NOMO-1 (cell line): ENCODE results near the gene PHKG2.

Experiments used
- DNase-seq, 2 experiments: peaks; one replicate each; lab custom pipeline; 2025; ENCODE audit not compliant: unreplicated experiment in 2 of 2; lab: John Stamatoyannopoulos, UW

PHKG2 gene

DNA sequence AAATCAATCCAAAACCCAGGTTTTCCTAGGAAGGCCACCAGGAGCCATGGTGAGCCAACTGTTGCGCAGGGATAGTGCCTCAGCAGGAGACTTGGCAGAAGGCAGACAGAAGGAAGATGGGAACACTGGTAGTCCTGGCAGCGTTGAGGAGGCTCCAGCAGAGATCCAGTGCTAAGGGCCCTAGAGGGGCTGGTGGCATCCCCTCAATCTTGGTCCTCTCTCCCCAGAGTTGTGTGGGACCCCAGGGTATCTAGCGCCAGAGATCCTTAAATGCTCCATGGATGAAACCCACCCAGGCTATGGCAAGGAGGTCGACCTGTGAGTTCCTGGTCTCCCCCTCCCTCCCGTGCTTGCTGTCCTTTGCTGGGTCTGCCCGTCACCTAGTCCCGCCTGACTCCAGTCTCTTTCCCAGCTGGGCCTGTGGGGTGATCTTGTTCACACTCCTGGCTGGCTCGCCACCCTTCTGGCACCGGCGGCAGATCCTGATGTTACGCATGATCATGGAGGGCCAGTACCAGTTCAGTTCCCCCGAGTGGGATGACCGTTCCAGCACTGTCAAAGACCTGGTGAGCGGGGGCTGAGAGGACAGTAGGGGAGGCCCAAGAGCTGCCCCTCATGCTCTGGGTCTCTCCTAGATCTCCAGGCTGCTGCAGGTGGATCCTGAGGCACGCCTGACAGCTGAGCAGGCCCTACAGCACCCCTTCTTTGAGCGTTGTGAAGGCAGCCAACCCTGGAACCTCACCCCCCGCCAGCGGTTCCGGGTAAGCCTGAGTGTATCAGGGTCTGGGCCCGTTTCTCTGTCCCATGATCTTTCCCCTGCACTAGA is 7.9 kb downstream of the PHKG2 start:
- no peak for DNase-seq

DNA sequence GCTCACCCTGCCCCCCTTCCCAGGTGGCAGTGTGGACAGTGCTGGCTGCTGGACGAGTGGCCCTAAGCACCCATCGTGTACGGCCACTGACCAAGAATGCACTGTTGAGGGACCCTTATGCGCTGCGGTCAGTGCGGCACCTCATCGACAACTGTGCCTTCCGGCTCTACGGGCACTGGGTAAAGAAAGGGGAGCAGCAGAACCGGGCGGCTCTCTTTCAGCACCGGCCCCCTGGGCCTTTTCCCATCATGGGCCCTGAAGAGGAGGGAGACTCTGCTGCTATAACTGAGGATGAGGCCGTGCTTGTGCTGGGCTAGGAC is 8.5 kb downstream of the PHKG2 start:
- no peak for DNase-seq

DNA sequence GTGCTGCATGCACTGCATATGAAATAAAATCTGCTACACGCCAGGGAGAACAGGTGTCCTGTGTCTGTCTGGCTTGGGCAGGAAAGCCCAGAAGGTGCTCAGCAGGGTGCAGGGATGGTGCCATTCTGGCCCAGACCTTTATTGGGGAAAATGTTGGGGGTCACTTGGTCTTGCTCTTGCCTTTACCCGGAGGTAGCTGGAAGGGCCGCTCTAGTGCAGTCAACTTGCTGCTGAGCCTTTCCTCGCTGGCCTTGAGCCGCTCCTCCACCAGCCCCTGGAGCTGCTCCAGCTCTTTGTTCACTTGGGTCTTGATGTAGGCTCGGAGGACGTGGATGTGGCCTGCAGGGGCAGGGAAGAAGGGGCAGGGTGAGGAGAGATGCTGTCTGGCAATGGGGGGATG is 9.1 kb downstream of the PHKG2 start:
- no peak for DNase-seq

DNA sequence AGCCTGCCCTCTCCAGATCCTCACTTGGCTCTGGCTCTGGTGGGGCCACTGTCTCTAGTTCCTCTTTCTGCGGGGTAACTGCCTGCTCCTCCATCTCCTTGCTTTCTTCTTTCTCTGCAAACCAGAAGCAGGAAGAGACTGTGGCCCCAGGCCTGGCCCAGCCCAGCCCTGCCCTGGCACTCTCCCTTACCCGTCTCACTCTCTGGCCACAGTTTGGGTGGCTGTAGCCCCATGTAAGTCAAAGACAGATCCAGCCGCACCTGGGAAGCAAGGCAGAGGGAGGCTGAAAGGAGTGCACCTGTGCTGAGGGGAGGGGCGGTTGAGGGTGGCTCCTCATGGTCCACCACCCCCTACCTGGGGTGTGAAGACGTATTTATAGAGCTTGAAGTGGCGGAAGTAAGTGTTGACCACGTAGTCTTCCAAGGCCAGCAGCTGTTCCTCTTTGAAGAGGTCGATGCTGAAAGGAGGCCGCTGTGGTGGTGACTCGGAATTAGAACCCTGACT is 10.8 kb downstream of the PHKG2 start:
- DNase-seq: peak; percentile 90 to 96

DNA sequence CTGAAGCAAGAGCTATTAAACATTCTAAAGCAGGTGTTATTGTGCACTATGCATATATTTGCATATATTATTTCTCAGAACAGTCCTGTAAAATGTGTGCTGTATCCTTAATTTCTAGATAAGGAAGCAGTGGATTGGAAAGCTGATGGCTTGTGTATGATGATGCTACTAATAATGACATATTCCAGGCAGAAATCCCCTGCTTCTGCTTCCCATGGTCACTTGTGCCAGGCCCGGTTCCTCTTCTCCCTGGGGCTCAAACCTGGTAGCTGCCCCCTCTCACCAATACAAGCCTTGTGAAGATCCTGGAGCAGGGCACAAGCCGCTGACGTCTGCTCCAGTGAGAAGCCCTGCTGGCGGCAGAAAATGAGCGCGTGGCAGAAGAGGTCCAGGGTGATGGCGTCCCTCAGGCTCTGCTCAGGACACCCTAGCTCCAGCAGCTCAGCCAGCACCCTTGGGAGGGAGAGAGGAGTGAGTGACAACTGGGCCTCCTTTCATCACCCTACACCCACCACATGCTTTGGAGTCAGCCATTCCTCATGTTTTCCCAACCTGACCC is 11.9 kb downstream of the PHKG2 start:
- DNase-seq: no peak

DNA sequence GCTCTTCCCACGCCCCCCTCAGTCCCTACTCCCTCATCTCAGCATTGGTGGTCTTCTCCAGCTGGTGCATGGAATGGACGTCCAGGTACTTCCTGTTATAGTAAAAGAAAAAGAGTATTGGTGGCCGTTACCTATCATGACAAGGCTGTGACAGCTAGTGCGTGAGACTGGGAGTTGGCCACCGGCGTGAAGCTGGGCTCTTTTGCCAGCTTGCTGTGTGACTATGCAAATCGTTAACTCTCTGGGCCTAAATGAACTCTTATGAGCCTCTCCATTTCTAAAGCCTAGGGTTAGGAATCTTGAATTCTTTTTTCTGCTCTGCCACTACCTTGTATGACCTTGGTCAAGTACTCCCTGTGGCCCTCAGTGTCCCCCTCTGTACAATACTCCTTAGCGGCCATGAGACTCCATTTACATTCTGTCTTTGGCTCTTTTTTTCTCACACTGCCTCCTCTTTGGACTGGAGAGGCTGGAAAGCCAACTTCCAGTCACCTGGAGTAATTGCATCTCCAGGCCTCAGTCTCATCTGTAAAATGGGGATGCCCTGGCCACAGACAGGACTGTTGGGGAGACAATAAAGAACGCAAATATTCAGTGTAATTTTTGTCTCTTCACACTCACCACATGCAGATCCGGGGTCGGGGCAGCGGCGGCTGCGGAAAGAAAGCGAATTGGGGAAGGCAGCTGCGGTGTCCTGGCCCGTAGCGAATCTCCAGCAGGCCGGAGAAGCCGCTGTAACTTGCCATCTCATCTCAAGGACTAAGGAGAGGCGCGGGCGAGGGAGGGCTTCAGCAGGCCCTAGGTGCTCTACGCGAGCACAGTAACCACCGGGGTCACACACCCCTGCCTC is 12.6 kb downstream of the PHKG2 start:
- peak in 1 of 2 experiments; percentile 21 for DNase-seq

DNA sequence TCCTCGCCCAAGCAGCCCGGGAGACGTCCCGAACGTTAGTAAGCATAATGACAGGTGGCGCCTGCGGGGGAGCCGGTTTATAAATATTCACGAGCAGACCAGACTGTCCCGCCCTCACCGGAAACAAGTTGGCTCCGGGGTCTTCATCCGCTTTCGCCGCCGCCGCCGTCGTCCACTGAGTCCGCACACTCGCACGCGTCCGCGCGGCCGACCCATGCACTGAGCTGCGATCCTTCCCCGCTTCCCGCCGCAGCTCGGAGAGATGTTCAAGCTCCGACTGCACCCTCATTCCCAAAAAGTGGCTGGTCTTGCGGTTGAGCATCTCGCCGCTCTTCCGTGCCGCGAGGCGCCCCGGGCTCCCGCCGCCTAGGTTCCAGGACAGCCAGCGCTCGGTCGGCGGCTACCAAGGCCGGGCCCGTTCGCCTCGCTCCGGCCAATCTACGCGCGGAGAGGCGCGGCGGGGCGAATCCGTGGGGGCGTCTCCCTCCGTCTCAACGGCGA is 13.3 kb downstream of the PHKG2 start:
- no peak for DNase-seq

DNA sequence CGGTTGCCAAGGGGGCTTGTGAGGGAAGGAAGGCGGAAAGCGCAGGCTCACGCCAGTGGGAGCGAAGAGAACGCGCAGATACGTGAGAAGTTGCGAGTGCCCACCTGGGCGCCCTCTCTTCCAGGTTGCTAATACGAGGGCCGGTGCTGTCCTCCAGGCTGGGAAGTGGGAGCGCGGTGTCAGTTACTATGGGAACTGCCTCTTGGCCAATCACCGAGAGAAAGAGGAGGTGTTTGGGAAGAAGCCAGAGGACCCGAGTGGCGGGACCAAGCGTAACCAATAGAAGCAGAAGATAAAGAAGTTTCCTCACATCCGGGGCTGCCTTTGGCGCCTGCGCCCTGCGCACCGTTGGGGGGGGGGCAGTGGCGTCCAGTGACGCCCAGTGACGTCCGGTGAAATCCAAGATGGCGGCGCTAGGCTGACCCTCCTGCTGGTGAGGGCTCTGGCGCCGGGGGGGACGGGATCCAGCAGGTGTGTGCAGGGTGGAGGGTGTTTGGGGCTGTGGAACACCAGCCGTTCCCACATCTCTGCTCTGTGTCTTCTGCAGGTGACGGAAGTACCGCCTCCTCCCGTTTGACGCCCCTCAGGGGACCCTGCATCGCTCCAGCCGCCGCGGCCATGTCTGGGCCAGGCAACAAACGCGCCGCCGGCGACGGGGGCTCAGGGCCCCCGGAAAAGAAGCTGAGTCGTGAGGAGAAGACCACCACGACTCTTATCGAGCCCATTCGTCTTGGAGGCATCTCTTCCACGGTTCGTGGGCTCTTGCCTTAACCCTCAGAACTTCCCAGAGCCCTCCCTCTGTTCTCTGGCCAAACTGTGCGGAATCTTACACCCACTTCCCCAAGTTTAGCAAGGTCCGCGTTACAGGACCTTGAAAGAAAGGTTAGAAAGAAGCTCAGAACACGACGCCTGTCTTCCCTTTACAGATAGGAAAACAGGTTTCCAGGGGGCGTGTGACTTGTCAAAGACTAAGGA is 14.0 kb downstream of the PHKG2 start, which contains the start of the genes CFAP119 and RNF40:
TSS of gene CFAP119 (minus strand) at position 135 of the 975 bp plus-strand sequence. CDS start 314 bp downstream, outside the sequence.
TSS of gene RNF40 (plus strand) at position 395 of the 975 bp plus-strand sequence. CDS start at position 619, 224 bp downstream.
- peak; percentile 95 to 97 for DNase-seq

DNA sequence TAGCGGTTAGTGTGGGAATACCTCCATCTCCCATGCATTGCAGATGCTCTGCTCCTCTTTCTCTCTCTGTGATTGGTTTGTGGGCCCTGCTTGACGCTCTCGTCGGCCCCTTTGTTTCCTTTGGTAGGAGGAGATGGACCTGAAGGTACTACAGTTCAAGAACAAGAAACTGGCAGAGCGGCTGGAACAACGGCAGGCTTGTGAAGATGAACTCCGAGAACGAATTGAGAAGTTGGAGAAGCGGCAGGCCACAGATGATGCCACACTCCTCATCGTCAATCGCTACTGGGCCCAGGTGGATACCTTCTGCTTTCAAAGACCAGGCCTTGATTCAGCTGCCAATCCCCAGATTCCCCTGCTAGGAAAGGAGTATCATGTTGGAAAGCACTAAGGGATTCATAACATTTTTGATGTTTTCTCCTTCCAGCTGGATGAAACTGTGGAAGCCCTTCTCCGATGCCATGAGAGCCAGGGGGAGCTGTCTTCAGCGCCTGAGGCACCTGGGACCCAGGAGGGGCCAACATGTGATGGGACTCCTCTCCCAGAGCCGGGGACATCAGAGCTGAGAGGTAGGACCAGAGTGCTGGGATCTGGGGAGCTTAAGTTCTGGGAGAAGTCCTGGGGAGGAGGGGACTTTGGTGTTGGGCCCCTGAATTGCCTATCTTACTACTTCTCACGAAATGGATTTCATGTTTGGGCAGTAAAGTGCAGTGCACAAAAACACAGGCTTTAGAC is 14.9 kb downstream of the PHKG2 start:
- no peak for DNase-seq

DNA sequence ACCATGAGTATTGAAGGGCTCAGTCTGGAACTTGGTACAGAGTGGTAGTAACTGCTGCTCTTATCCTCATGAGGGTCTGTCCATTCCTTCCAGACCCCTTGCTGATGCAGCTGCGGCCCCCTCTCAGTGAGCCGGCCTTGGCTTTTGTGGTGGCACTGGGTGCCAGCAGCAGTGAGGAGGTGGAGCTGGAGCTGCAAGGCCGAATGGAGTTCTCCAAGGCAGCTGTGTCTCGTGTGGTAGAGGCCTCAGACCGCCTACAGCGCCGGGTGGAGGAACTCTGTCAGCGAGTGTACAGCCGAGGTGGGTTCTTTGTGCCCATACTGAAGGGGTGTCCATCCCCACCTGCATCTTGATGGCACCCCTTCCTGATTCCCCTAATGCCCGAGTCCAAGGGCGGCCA is 15.9 kb downstream of the PHKG2 start:
- no peak for DNase-seq

DNA sequence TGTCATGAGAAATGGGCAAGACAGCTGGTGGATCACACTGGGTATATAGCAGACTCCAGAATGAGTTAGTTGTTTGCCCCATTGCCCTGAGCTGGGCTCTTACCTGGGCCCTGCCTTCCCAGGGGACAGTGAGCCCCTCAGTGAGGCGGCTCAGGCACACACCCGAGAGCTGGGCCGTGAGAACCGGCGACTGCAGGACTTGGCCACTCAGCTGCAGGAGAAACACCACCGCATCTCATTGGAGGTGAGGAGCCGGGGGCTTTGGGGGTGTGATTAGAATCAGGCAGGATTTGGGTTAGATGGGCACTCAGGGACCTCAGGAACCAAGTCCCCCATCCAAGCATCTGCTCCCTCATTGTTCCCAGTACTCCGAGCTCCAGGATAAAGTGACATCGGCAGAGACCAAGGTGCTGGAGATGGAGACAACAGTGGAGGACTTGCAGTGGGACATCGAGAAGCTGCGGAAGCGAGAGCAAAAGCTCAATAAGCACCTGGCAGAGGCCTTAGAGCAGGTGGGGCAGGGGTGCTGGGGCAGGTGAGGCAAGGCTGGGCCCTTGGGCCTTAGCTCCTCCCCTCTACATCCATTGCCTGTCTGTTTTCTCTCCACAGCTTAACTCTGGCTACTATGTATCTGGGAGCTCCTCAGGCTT is 16.7 kb downstream of the PHKG2 start:
- DNase-seq: no peak

DNA sequence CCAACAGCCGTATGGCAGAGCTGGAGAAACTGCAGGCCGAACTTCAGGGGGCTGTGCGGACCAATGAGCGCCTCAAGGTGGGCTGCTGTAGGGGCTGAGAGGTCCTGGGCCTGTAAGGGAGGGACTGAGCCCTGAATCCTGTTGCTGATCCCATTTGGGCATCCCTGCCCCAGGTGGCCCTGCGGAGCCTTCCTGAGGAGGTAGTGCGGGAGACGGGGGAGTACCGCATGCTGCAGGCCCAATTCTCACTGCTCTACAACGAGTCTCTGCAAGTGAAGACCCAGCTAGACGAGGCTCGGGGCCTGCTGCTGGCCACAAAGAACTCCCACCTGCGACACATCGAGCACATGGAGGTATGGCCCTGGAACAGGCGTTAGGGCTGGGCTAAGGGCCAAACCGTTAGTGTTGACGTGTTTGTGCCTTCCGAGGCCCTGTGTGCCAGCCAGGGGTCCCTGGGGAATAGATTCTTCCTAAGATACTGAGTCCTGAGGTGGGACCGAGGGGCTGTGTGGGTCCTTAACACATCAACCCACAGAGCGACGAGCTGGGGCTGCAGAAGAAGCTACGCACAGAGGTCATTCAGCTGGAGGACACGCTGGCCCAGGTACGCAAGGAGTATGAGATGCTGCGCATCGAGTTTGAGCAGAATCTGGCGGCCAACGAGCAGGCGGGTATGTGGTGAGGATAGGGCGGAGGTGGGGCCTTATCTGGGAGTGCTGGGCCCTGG is 18.1 kb downstream of the PHKG2 start:
- no peak for DNase-seq

DNA sequence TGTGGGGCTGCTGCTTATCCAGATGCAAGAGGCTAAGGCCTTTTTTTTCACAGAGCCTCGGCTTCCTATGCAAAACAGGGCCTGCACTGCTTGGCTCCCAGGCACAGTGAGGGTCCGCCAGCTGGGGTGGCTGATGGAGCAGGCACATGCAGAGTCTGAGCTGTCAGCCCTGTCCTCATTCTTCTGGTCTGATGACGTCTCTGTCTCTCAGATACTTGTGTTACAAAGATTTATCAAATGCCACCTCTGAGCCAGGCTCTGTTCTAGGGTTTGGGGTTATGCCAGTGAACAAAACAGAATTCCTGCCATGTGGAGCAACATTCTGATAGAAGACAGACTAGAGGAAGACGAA is 18.7 kb downstream of the PHKG2 start:
- no peak for DNase-seq

DNA sequence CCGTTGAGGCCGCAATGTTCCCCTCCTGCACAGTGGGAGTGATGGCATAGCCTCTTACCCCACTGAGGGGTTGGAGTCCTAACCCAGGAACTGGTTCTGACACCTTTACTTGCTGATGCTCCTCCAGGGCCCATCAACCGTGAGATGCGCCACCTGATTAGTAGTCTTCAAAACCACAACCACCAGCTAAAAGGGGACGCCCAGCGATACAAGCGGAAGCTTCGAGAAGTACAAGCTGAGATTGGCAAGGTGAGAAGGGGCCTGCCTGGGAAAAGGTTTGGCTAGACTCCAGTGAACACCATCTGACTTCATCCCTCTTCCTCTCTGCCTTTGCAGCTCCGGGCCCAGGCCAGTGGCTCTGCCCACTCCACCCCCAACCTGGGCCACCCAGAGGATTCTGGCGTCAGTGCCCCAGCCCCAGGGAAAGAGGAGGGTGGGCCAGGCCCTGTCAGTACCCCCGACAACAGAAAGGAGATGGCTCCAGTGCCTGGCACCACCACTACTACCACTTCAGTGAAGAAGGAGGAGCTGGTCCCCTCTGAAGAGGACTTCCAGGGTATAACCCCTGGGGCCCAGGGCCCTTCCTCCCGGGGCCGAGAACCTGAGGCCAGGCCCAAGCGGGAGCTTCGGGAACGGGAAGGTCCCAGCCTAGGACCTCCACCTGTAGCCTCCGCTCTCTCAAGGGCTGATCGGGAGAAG is 19.7 kb downstream of the PHKG2 start:
- no peak for DNase-seq

DNA sequence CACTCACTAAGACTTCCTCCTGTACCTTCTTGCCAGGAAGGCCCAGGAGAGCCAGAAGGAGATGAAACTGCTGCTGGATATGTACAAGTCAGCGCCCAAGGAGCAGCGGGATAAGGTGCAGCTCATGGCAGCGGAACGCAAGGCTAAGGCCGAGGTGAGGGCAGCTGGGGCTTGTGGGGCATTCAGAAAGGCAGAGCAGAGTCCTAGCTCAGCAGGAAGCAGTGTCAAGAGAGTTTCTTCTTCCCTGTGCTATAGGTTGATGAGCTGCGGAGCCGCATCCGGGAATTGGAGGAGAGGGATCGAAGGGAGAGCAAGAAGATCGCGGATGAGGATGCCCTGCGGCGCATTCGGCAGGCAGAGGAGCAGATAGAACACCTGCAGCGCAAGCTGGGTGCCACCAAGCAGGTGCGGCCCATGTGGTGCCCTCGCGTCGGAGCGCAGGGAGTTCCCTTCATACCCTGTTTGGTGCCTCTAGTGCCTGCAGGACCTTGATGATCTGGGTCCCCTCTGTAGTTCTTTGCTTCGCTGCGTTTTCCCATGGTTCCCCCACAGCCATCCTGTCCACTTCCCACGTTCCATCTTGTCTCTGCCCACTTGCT is 20.5 kb downstream of the PHKG2 start:
- no peak for DNase-seq

DNA sequence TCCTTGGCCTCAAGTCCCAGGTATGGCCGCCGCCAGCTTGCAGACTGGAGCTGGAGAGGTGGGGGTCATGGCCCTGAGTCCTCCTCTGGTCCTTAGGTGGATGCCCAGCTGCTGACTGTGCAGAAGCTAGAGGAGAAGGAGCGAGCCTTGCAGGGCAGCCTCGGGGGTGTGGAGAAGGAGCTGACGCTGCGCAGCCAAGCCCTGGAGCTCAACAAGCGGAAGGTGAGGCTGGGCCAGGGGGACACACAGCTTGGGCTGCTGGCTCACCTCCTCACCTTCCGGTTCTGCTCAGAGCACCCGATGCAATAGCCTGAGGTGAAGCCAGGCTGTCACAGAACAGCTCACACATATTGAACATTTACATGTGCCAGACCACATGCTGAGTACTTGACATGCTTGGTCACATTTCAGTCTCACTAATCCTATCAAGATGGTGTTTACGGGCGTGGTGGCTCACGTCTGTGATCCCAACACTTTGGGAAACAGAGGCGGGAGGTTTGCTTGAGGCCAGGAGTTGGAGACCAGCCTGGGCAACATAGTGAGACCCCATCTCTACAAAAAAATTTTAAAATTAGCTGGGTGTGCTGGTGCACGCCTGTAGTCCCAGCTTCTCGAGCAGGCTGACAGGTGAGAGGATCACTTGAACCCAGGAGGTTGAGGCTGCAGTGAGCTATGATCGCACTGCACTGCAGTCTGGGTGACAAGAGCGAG is 21.3 kb downstream of the PHKG2 start:
- no peak for DNase-seq

DNA sequence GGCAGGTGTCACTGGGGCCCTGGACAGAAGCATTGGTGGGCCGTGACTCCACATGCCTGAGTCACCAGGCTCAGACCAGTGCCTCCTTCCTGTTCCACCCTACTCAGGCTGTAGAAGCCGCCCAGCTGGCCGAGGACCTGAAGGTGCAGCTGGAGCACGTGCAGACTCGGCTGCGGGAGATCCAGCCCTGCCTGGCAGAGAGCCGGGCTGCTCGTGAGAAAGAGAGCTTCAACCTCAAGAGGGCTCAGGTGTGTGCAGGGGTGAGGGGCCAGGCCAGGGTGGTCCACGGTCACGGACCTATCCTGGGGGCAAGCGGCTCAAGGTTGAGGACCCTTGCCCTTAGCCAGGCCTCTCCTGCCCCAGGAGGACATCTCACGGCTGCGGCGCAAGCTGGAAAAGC is 23.5 kb downstream of the PHKG2 start:
- no peak for DNase-seq
